ENCODE measurements around the gene ARPC5L. TPM values are rescaled to one million over a fixed set of nuclear protein-coding genes. Genes with fewer than 3 reads are reported as not detected.

Gene ARPC5L
- total RNA-seq, 1 donor from 2014 or later, result 36.3 TPM

GRCh38 chr9:124887832-124888231 is 25.9 kb downstream of the ARPC5L start:
- Histone ChIP-seq H3K36me3 (ENCODE audit: control insufficient read depth, insufficient read depth, low read length) (peaks cover 2% of the 10 kb centered on the region), H3K4me3 (ENCODE audit: low read depth, low read length) (no peak overlapping the region), H3K27me3 (ENCODE audit: control insufficient read depth, insufficient read depth, low read length) (no peaks in the 10 kb centered on the region)
- no peak for DNase-seq (ENCODE audit: low read depth)
- no peak for TF ChIP-seq CTCF (IDR thresholded peaks at IDR 0.05; ENCODE audit: insufficient read depth, low read length, poor library complexity, severe bottlenecking)

- no peak for DNase-seq (ENCODE audit: low read depth)
- Histone ChIP-seq H3K27me3 (ENCODE audit: control insufficient read depth, insufficient read depth, low read length) (no peaks in the 10 kb centered on the region), H3K4me3 (ENCODE audit: low read depth, low read length) (no peak overlapping the region), H3K36me3 (ENCODE audit: control insufficient read depth, insufficient read depth, low read length) (peaks cover 2% of the 10 kb centered on the region)
- no peak for TF ChIP-seq CTCF (IDR thresholded peaks at IDR 0.05; ENCODE audit: insufficient read depth, low read length, poor library complexity, severe bottlenecking)
These were observed 27.1 kb downstream of the ARPC5L start for GRCh38 chr9:124889006-124889405.

- Histone ChIP-seq H3K27me3 (ENCODE audit: control insufficient read depth, insufficient read depth, low read length) (no peaks in the 10 kb centered on the region), H3K36me3 (ENCODE audit: control insufficient read depth, insufficient read depth, low read length) (peaks cover 2% of the 10 kb centered on the region), H3K4me3 (ENCODE audit: low read depth, low read length) (no peak overlapping the region)
- no peak for DNase-seq (ENCODE audit: low read depth)
- TF ChIP-seq CTCF (IDR thresholded peaks at IDR 0.05; ENCODE audit: insufficient read depth, low read length, poor library complexity, severe bottlenecking), result no peak
These were observed 28.2 kb downstream of the ARPC5L start for GRCh38 chr9:124890179-124890578.

GRCh38 chr9:124894035-124894740 is 32.3 kb downstream of the ARPC5L start:
- no peak for TF ChIP-seq CTCF (IDR thresholded peaks at IDR 0.05; ENCODE audit: insufficient read depth, low read length, poor library complexity, severe bottlenecking)
- no peak for DNase-seq (ENCODE audit: low read depth)
- H3K4me3 ChIP-seq (ENCODE audit: low read depth, low read length), result no peak overlapping the region
- H3K36me3 ChIP-seq (ENCODE audit: control insufficient read depth, insufficient read depth, low read length), result peaks cover under 1% of the 10 kb centered on the region
- no peaks in the 10 kb centered on the region for H3K27me3 ChIP-seq (ENCODE audit: control insufficient read depth, insufficient read depth, low read length)

GRCh38 chr9:124894741-124895170 is 32.8 kb downstream of the ARPC5L start:
- Histone ChIP-seq H3K4me3 (ENCODE audit: low read depth, low read length) (no peak overlapping the region), H3K36me3 (ENCODE audit: control insufficient read depth, insufficient read depth, low read length) (peaks cover 1% of the 10 kb centered on the region), H3K27me3 (ENCODE audit: control insufficient read depth, insufficient read depth, low read length) (no peaks in the 10 kb centered on the region)
- TF ChIP-seq CTCF (IDR thresholded peaks at IDR 0.05; ENCODE audit: insufficient read depth, low read length, poor library complexity, severe bottlenecking), result peak; percentile 44
- DNase-seq (ENCODE audit: low read depth), result no peak

All from kidney epithelial cell (primary cell).